ENCODE results near the gene KIF19.
"Not testable (repeated sequence)": the region's sequence is repeated elsewhere in the genome, so short reads cannot be mapped to it uniquely, and the experiment has no call there.

The KIF19 gene, protein sequence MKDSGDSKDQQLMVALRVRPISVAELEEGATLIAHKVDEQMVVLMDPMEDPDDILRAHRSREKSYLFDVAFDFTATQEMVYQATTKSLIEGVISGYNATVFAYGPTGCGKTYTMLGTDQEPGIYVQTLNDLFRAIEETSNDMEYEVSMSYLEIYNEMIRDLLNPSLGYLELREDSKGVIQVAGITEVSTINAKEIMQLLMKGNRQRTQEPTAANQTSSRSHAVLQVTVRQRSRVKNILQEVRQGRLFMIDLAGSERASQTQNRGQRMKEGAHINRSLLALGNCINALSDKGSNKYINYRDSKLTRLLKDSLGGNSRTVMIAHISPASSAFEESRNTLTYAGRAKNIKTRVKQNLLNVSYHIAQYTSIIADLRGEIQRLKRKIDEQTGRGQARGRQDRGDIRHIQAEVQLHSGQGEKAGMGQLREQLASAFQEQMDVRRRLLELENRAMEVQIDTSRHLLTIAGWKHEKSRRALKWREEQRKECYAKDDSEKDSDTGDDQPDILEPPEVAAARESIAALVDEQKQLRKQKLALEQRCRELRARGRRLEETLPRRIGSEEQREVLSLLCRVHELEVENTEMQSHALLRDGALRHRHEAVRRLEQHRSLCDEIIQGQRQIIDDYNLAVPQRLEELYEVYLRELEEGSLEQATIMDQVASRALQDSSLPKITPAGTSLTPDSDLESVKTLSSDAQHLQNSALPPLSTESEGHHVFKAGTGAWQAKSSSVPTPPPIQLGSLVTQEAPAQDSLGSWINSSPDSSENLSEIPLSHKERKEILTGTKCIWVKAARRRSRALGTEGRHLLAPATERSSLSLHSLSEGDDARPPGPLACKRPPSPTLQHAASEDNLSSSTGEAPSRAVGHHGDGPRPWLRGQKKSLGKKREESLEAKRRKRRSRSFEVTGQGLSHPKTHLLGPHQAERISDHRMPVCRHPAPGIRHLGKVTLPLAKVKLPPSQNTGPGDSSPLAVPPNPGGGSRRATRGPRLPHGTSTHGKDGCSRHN
- 0 to 0.26 (median 0.02) reads per million in 18 experiments for total RNA-seq

DNA sequence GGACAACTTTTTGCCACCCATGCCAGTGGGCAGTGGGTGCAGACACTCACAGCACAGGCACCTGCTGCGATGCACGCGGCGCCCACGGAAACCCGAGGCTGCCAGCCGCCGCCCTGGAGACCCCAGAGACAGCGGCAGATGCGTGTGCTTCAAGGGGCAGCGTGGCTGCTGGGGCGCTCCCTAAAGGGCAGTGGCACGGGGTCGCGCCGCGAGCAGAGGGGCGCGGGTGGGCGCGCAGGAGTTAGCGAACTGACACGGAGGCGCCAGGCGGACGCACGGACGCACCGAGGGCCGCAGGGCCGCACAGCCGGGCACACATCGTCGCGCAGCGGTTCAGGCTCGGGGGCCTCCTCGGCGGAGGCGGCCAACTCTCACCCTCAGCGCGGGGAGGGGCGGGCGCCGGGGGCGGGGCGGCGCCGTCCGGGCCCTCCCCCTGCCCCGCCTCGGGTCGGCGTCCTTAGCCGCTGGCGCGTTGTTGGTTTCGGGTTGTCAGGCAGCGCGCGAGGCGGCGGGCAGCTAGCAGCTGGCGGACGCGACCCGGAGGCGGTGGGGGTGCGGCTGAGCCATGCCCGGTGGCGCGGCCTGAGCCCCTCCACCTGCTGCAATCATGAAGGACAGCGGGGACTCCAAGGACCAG is at the start of gene KIF19:
Gene KIF19 (plus strand): TSS at position 484 of the 637 bp plus-strand sequence. CDS start 124 bp downstream, at position 608.
- peak in 1 of 2 donors; percentile 22 for DNase-seq

- DNase-seq = peak; percentile 86 to 91
These were observed 49.5 kb upstream of the KIF19 start for GRCh38 chr17:74276541-74277009.

- DNase-seq = no peak
These were observed 48.1 kb upstream of the KIF19 start for GRCh38 chr17:74277935-74278334.

GRCh38 chr17:74279617-74280016 is 46.4 kb upstream of the KIF19 start:
- not testable (repeated sequence) for DNase-seq

DNA sequence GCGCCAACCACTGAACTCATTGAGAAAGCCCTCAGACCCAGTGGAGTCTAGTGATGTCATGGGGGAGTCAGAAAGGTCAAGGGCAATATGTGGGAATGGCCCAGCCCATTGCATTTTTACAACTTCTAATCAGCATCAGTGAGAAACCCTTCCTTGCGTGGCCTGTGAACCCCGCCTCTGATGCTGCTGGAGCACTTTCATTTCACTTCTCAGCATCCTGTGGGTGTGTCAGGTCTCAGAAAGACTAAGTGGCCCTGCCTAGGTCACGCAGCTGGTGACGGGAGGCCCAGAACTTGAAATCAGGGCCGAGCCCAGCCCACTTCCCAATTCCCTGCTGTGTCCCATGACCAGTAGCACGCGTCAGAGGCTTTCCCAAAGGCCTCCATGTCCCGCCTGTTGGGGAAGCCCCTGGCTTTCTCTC is 45.9 kb upstream of the KIF19 start:
- peak; percentile 71 to 86 for DNase-seq

GRCh38 chr17:74281799-74282198 is 44.2 kb upstream of the KIF19 start:
- DNase-seq = no peak

DNA sequence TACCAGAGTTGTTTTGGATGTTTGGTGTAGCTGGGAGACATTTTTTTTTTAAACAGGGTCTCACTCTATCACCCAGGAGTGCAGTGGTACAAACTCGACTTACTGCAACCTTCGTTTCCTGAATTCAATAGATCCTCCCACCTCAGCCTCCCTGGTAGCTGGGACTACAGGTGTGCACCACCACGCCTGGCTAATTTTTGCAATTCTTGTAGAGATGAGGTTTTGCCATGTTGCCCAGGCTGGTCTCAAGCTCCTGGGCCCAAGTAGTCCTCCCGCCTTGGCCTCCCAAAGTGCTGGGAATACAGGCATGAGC is 43.8 kb upstream of the KIF19 start:
- DNase-seq = not testable (repeated sequence)

DNA sequence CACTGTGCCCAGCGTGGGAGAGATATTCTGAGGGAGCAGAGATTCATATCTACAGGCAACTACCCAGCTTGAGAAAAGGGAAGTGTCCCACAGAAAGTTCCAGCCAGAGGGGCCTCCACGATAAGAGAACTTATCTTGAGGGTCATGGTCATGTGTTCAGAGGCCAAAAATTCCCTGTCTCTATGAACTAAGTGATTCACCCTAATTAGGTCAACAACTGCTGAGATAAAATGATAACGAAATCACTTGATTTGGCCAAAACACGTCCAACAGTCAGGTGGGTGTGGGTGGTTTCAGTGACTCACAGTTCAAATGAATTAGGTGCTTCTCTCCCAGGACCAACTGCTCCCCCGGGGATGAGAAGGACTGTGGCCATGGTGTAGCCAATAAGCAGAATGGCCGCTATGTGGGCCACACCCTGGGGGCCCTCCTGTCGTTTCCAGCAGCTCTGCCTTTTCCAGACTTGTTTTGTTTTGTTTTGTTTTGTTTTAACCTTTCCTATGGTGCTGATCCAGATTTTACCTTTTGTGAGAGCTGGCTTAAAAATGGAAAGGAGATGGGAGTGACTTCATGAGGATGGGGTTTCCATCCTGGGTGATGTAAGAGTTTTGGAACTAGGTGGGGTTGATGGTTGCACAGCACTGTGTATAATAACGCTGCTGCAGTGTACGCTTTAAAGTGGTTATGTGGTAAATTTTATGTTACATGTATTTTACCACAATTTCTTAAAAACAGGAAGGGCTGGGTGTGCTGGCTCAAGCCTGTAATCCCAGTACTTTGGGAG is 43.2 kb upstream of the KIF19 start:
- DNase-seq = peak; percentile 74 to 80

DNA sequence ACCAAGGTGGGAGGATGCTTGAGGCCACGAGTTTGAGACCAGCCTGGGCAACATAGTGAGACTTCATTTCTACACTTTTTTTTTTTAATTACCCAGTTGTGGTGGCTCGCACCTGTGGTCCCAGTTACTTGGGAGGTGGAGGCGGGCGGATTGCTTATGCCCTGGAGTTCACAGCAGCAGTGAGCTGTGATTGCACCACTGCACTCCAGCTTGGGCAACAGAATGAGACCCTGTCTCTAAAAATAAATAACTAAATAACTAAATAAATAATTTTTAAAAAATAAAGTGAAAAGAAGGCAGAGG is 42.7 kb upstream of the KIF19 start:
- DNase-seq = no peak

GRCh38 chr17:74287031-74287602 is 38.9 kb upstream of the KIF19 start:
- DNase-seq = no peak

DNA sequence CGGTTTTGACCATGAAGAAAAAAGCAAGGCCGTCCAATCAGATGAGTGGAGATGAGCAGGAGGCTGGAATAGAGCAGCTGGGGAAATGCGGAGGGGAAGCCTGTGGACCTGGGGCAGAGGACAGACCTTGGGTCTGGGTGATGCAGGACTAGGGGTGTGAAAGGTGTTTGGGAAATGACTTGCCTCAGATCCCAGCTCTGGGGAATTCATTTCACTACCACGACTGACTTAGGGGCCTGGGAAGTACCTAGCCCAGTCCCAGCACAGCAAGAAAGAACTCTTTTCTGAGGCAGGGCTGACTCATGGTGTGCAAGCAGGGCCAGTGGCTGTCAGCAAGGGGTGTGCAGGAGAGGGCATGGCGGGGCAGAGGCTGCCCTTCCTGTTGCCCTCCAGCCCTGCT is 37.2 kb upstream of the KIF19 start:
- DNase-seq = no peak

DNA sequence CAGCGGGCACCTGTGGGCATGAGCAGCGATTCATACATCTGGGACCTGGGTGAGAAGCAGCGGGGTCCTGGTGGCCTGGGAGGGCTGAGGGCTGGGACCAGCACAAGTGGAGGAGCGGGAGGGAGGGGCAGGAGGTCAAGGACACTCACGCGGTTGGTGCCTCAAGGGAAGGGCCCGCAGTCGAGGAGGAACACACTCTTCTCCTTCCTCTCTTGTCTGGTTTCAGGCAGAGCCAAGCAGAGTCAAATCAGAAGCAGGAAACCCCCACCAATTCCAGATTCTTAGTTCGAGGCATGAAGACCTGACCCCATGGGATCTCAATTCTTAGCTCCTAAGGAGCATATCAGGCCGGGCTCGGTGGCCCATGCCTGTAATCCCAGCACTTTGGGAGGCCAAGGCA is 36.3 kb upstream of the KIF19 start:
- DNase-seq = peak in 1 of 2 donors; percentile 20

GRCh38 chr17:74290340-74290739 is 35.7 kb upstream of the KIF19 start:
- DNase-seq = no peak

- DNase-seq = no peak
These were observed 33.5 kb upstream of the KIF19 start for GRCh38 chr17:74292495-74292894.

DNA sequence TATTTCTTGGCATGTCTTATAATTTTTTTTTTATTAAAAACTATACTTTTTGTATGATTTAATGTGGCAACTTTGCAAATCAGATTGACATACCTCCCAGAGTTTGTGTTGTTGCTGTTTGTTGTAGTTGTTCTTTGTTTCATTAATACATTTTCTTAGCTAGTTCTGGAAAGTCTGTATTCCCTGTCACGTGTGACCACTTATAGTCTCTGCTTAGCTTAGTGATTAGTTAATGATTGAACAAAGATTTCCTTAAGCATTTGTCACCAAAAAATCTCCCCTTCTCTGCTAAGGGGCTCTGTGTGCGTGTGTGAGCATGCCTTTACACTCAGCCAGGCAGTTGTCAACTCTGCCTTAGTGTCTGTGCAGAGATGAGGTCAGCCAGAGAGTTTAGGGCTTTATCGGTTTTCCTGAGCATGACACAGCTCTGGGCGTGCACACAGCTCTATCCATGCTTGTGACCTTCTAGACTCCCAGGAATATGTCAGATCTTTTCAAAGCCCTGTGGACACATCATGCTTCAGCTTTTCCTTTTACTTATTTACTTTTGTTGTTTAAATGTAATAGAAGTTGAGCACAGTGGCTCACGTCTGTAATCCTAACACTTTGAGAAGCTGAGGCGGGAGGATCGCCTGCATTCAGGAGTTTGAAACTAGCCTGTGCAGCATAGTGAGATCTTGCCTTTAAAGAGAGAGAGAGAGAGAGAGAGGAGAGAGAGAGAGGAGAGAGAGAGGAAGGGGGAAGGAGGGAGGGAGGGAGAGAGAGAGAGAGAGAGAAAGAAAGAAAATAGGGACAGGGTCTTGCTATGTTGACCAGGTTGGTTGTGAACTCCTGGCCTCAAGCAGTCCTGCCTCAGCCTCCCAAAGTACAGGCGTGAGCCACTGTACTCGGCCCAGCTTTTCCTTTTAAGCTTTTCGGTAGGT is 30.1 kb upstream of the KIF19 start:
- DNase-seq = no peak

GRCh38 chr17:74296548-74296936 is 29.5 kb upstream of the KIF19 start:
- peak; percentile 71 to 78 for DNase-seq

DNA sequence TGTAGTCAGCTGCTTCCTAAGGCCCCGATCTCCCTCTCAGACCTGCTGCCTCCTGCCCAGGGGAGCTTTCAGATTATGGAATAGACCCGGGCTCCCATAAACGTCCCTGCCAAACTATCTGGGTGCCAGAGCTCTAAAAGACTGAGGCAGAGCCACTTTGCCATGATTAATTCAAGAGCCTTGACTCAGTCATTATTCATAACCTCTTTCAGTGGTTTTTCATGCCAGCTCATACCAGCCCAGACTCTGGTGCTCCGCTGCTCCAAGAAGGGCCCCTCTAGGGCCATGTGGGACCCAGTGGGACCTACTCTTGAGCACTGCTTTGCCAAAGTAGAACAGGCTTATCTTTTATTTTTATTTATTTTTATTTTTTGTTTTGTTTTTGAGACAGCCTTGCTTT is 28.1 kb upstream of the KIF19 start:
- no peak for DNase-seq

DNA sequence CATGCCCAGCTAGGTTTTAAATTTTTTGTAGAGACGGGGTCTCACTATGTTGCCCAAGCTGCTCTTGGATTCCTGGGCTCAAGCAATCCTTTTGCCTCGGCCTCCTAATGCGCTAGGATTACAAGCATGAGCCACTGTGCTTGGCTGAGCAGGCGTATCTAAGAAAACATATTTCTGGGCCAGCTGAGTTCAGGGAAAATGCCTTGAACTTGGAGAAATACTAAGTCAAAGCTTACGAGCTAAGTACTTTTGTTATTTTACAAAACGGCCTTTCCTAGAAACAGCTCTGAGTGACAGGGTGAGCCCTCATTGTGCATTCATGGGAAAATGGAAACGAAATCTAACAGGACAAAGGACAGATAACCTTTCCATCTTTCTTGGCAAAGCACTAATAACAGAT is 27.2 kb upstream of the KIF19 start:
- DNase-seq = no peak

GRCh38 chr17:74299226-74300009 is 26.6 kb upstream of the KIF19 start:
- DNase-seq = no peak

- peak; percentile 16 to 36 for DNase-seq
These were observed 22.7 kb upstream of the KIF19 start for GRCh38 chr17:74303305-74303704.

Measured in inflammatory macrophage (primary cell).